ENCODE results near the gene TRAPPC10.

DNA sequence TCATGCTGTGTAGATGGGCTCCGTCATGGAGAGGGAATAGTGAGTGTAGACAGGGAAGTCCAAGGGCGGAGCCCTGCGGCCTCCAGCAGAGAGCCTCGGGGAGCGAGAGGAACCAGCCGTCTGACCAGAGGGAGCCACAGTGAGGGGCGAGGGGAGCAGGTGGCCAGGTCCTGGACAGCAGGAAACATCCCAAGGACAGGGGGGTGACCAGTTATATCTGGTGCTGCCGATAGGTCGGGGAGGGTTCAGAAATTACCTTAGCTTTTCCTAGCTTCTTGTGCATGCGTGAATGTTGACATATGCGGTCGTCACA is 46.5 kb downstream of the TRAPPC10 start:
- TF ChIP-seq, protein P1, sequence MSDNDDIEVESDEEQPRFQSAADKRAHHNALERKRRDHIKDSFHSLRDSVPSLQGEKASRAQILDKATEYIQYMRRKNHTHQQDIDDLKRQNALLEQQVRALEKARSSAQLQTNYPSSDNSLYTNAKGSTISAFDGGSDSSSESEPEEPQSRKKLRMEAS (CRISPR knock-in tag; IDR thresholded peaks at IDR 0.05) = no peak
- no peak for TF ChIP-seq NFYB (IDR thresholded peaks at IDR 0.05; ENCODE audit: extremely low read depth, insufficient read length)
- no peak for TF ChIP-seq EP300 (IDR thresholded peaks at IDR 0.05; ENCODE audit: low read length)
- TF ChIP-seq MECOM (CRISPR knock-in tag; IDR thresholded peaks at IDR 0.05) = no peak
- TF ChIP-seq ETV6 (IDR thresholded peaks at IDR 0.05; ENCODE audit: borderline replicate concordance in 1 of 2, low read depth in 2 of 2, low read length in 1 of 2) = no peak
- TF ChIP-seq ETV6 (CRISPR knock-in tag; IDR thresholded peaks at IDR 0.05; ENCODE audit: borderline replicate concordance) = no peak
- TF ChIP-seq, protein P2, sequence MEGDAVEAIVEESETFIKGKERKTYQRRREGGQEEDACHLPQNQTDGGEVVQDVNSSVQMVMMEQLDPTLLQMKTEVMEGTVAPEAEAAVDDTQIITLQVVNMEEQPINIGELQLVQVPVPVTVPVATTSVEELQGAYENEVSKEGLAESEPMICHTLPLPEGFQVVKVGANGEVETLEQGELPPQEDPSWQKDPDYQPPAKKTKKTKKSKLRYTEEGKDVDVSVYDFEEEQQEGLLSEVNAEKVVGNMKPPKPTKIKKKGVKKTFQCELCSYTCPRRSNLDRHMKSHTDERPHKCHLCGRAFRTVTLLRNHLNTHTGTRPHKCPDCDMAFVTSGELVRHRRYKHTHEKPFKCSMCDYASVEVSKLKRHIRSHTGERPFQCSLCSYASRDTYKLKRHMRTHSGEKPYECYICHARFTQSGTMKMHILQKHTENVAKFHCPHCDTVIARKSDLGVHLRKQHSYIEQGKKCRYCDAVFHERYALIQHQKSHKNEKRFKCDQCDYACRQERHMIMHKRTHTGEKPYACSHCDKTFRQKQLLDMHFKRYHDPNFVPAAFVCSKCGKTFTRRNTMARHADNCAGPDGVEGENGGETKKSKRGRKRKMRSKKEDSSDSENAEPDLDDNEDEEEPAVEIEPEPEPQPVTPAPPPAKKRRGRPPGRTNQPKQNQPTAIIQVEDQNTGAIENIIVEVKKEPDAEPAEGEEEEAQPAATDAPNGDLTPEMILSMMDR (IDR thresholded peaks at IDR 0.05 in 2 of 3, conservative IDR thresholded peaks at IDR 0.05 in 1 of 3; ENCODE audit: insufficient read depth in 2 of 3, low read depth in 1 of 3, low read length in 3 of 3) = no peak

All from K562 (cell line).